ENCODE results near the gene BACH1. TPM values are rescaled to one million over a fixed set of nuclear protein-coding genes. Genes with fewer than 3 reads are reported as not detected.

The BACH1 gene
- total RNA-seq, 2 experiments from 2014 or later = 18.6 to 38.4 TPM

DNA sequence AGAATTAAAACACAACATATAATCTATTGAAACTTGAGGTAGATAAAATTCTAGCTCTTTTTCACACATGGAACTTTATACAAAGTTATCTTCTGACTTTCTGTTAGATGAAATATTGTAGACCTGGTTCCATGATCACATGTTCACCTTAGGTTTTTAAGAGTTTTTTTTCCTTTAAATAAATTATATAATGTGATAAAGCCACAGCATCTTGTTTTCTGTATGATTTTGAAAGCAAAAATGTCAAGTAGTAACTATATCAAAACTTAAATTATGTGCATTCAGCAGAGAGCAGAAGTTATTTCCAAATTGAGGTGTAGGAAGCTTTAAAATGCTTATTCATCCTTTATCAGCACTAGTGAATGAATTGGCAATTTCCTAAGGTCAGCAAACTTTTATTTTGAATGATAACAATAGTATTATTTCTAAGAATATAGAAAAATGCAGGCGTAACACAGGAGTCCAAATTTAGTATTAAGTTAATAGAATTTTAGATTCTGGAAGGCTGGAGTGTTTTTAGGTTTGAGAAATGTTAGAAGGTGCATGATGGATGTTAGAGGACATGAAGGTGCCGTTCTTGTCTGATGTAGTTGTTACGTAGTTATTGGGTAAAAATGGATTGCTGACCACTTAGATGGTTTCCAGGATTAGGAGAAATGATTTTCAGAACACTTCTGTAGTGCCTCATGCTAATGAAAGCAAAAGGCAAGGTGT is 17.5 kb downstream of the BACH1 start:
- peaks cover 14% of the 10 kb centered on the region for H4K20me1 ChIP-seq (ENCODE audit: insufficient read depth, low read length)
- intact Hi-C loops (cut with micrococcal nuclease; ENCODE audit: unreplicated experiment) = no loop called here
- POLR2A ChIA-PET = interaction anchor here (2.0 kb wide), 1 partner anchor 9 kb away, joined by 6 read pairs; no protein-coding TSS in a partner anchor
- TF ChIP-seq, protein P1, sequence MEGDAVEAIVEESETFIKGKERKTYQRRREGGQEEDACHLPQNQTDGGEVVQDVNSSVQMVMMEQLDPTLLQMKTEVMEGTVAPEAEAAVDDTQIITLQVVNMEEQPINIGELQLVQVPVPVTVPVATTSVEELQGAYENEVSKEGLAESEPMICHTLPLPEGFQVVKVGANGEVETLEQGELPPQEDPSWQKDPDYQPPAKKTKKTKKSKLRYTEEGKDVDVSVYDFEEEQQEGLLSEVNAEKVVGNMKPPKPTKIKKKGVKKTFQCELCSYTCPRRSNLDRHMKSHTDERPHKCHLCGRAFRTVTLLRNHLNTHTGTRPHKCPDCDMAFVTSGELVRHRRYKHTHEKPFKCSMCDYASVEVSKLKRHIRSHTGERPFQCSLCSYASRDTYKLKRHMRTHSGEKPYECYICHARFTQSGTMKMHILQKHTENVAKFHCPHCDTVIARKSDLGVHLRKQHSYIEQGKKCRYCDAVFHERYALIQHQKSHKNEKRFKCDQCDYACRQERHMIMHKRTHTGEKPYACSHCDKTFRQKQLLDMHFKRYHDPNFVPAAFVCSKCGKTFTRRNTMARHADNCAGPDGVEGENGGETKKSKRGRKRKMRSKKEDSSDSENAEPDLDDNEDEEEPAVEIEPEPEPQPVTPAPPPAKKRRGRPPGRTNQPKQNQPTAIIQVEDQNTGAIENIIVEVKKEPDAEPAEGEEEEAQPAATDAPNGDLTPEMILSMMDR (conservative IDR thresholded peaks at IDR 0.05; ENCODE audit: low read length) = no peak
- TF ChIP-seq EZH2phosphoT487 (IDR thresholded peaks at IDR 0.05; ENCODE audit: borderline replicate concordance, low read depth, low read length) = no peak
- H3K4me1 ChIP-seq (ENCODE audit: insufficient read depth, low read length, poor library complexity, severe bottlenecking) = no peaks in the 10 kb centered on the region
- DNase-seq (ENCODE audit: low spot score) = no peak
- H3K4me3 ChIP-seq (ENCODE audit: low read depth, low read length, poor library complexity, severe bottlenecking) = no peak overlapping the region
- no peak overlapping the region for H2AFZ ChIP-seq (ENCODE audit: low read length)
- CTCF ChIA-PET (ENCODE audit: unreplicated experiment) = no interaction called here
- peaks cover 26% of the 10 kb centered on the region; the same call in 1 of the 2 replicates for H3K79me2 ChIP-seq (ENCODE audit: insufficient read depth, low read depth, low read length)
- no peaks in the 10 kb centered on the region for H3K9me2 ChIP-seq (ENCODE audit: insufficient read depth, low read length)
- BruUV-seq (replicated peaks) = no TSS peak
- peaks cover 4% of the 10 kb centered on the region for H3K36me3 ChIP-seq (ENCODE audit: insufficient read depth, low read length)
- H3K4me2 ChIP-seq (ENCODE audit: low read length) = no peak overlapping the region
- H3K27ac ChIP-seq (ENCODE audit: low read depth, low read length, poor library complexity, severe bottlenecking) = no peak overlapping the region
- no peaks in the 10 kb centered on the region for H3K9me3 ChIP-seq (ENCODE audit: low read length)

DNA sequence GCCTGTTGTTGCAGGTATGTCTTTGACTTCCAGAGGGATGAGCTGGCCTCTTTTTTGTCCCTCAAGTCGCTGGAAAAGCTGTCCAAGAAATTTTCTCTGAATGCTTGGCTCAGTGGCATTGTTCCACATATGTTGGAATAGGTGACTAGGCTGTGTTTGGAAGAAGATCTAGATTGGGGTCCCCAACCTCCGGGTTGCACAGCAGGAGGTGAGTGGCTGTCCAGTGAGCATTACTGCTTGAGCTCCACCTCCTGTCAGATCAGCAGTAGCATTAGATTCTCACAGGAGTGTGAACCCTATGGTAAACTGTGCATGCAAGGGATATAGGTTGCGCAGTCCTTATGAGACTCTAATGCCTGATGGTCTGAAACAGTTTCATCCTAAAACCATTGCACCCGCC is 18.1 kb downstream of the BACH1 start:
- Histone ChIP-seq H4K20me1 (ENCODE audit: insufficient read depth, low read length) (peaks cover 14% of the 10 kb centered on the region), H2AFZ (ENCODE audit: low read length) (no peak overlapping the region), H3K4me2 (ENCODE audit: low read length) (no peak overlapping the region), H3K79me2 (ENCODE audit: insufficient read depth, low read depth, low read length) (peaks cover 20% of the 10 kb centered on the region; the same call in 1 of the 2 replicates), H3K36me3 (ENCODE audit: insufficient read depth, low read length) (peaks cover 8% of the 10 kb centered on the region), H3K27ac (ENCODE audit: low read depth, low read length, poor library complexity, severe bottlenecking) (no peak overlapping the region), H3K9me3 (ENCODE audit: low read length) (no peaks in the 10 kb centered on the region), H3K4me3 (ENCODE audit: low read depth, low read length, poor library complexity, severe bottlenecking) (no peak overlapping the region), H3K9me2 (ENCODE audit: insufficient read depth, low read length) (no peaks in the 10 kb centered on the region), H3K4me1 (ENCODE audit: insufficient read depth, low read length, poor library complexity, severe bottlenecking) (no peaks in the 10 kb centered on the region)
- TF ChIP-seq, protein P1 (conservative IDR thresholded peaks at IDR 0.05; ENCODE audit: low read length) = no peak
- TF ChIP-seq EZH2phosphoT487 (IDR thresholded peaks at IDR 0.05; ENCODE audit: borderline replicate concordance, low read depth, low read length) = no peak
- POLR2A ChIA-PET = interaction anchor here (2.0 kb wide), 1 partner anchor 9 kb away, joined by 6 read pairs; no protein-coding TSS in a partner anchor
- no TSS peak for BruUV-seq (replicated peaks)
- CTCF ChIA-PET (ENCODE audit: unreplicated experiment) = no interaction called here
- intact Hi-C loops (cut with micrococcal nuclease; ENCODE audit: unreplicated experiment) = no loop called here
- no peak for DNase-seq (ENCODE audit: low spot score)

DNA sequence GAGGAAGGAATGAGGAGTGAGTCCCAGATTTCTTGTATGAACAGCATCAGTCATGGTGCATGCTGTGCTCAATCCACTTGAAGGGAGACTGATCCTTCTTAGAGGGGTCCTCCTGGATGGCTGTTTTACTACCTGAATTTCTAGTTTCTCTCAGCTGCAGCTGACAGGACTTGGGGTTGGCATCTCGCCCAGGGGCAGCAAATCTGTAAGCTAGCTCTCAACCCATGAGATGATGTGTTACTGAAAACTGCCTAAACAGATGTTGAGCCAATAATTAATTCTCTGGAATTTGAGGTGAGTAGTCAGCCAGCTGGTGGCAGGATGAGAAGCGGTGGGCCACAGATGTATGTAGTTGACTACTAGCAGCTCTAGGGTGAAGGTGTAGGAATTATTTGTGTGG is 19.6 kb downstream of the BACH1 start:
- Histone ChIP-seq H3K9me3 (ENCODE audit: low read length) (no peaks in the 10 kb centered on the region), H4K20me1 (ENCODE audit: insufficient read depth, low read length) (peaks cover 14% of the 10 kb centered on the region; the same call in 1 of the 2 replicates), H3K4me1 (ENCODE audit: insufficient read depth, low read length, poor library complexity, severe bottlenecking) (no peaks in the 10 kb centered on the region), H3K4me2 (ENCODE audit: low read length) (no peak overlapping the region), H3K9me2 (ENCODE audit: insufficient read depth, low read length) (no peaks in the 10 kb centered on the region), H3K4me3 (ENCODE audit: low read depth, low read length, poor library complexity, severe bottlenecking) (no peak overlapping the region), H3K79me2 (ENCODE audit: insufficient read depth, low read depth, low read length) (peaks cover 19% of the 10 kb centered on the region; the same call in 1 of the 2 replicates), H3K36me3 (ENCODE audit: insufficient read depth, low read length) (peaks cover 13% of the 10 kb centered on the region), H2AFZ (ENCODE audit: low read length) (no peak overlapping the region), H3K27ac (ENCODE audit: low read depth, low read length, poor library complexity, severe bottlenecking) (no peak overlapping the region)
- CTCF ChIA-PET (ENCODE audit: unreplicated experiment) = no interaction called here
- POLR2A ChIA-PET = interaction anchor here (0.9 to 2.9 kb wide), 2 partner anchors 18 to 43 kb away, joined by 3 to 10 read pairs; no protein-coding TSS in a partner anchor
- TF ChIP-seq, protein P1 (conservative IDR thresholded peaks at IDR 0.05; ENCODE audit: low read length) = no peak
- TF ChIP-seq EZH2phosphoT487 (IDR thresholded peaks at IDR 0.05; ENCODE audit: borderline replicate concordance, low read depth, low read length) = no peak
- BruUV-seq (replicated peaks) = no TSS peak
- intact Hi-C loops (cut with micrococcal nuclease; ENCODE audit: unreplicated experiment) = no loop called here
- no peak for DNase-seq (ENCODE audit: low spot score)

All from OCI-LY7 (cell line).